SK-N-SH (cell line): Measurements from ENCODE around the gene FFAR3.

Experiments
- CTCF ChIP-seq: fragments of 200-600 bp; sonication (generic); IDR thresholded peaks from 2 replicates; pipeline ENCODE4 v1.6.1; 2017; ENCODE audit warnings: antibody characterized with exemption, mild to moderate bottlenecking, moderate library complexity
- EP300 ChIP-seq, 2 experiments: IDR thresholded peaks; 2 replicates each; pipeline versions ENCODE4 v1.4.0 to v1.6.1; 2012; ENCODE audit warnings: borderline replicate concordance in 1 of 2, low read depth in 1 of 2, low read length in 1 of 2
- GABPA ChIP-seq: IDR thresholded peaks from 2 replicates; pipeline ENCODE4 v1.4.0; 2012; ENCODE audit warnings: low read depth, mild to moderate bottlenecking
- REST ChIP-seq: IDR thresholded peaks from 2 replicates; pipeline ENCODE4 v1.6.1; 2012; ENCODE audit warnings: mild to moderate bottlenecking, low read depth, low read length, moderate library complexity
- RFX5 ChIP-seq: IDR thresholded peaks from 2 replicates; pipeline ENCODE4 v1.6.1; 2012; ENCODE audit warnings: mild to moderate bottlenecking, improper control_type of control experiment, low read length

DNA sequence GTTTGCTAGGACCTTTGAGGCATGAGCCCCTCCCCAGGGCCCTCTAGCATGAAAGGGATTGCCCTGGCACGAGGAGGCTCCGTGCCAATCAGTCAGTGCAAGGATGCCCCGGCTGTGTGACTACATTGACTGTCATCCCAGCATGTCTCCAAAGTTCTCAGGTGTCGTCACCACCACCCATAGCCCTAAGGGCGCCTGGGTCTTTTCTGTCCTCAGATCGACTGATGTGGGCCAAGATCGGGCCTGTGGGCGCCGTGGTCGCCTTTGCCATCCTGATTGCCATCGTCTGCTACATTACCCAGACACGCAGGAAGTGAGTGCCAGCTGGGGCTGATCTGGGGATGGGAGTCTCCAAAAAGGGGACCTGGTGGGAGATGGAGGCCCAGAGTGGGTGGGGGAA, 47.9 kb upstream of the FFAR3 start:
- TF ChIP-seq CTCF (no peak), EP300 (IDR thresholded peaks at IDR 0.05; ENCODE audit: borderline replicate concordance in 1 of 2, low read depth in 1 of 2, low read length in 1 of 2) (no peak), GABPA (no peak), REST (no peak), RFX5 (no peak)
